ENCODE measurements around the gene PELI1. TPM values are rescaled to one million over a fixed set of nuclear protein-coding genes. Genes with fewer than 3 reads are reported as not detected.

Gene PELI1
- total and polyA plus RNA-seq, 2 donors from 2014 or later, result 4.6 to 36.9 TPM

- intact Hi-C loops (cut with DNase I), result no loop called here
- FAIRE-seq (no peak), DNase-seq (no peak)
Observed at GRCh38 chr2:64186699-64187605, 42.7 kb upstream of the PELI1 start.

GRCh38 chr2:64179582-64180321, 35.5 kb upstream of the PELI1 start:
- no peak overlapping the region for H3K27ac ChIP-seq (ENCODE audit: low read depth in 2 of 2, low read length in 2 of 2)
- no peaks in the 10 kb centered on the region for H3K36me3 ChIP-seq (ENCODE audit: control insufficient read depth in 2 of 3, insufficient read depth in 3 of 3, low read length in 3 of 3)
- no peaks in the 10 kb centered on the region for H3K4me1 ChIP-seq (ENCODE audit: control insufficient read depth in 2 of 3, insufficient read depth in 2 of 3, low read depth in 1 of 3, low read length in 3 of 3)
- H3K9me3 ChIP-seq (ENCODE audit: control insufficient read depth in 2 of 3, insufficient read depth in 1 of 3, low read length in 3 of 3), result no peaks in the 10 kb centered on the region
- FAIRE-seq (no peak), DNase-seq (no peak)
- no peak for TF ChIP-seq CTCF (IDR thresholded peaks at IDR 0.05; ENCODE audit: borderline replicate concordance, extremely low read depth, insufficient read depth)
- H3K27me3 ChIP-seq (ENCODE audit: control insufficient read depth, insufficient read depth, low read length), result no peaks in the 10 kb centered on the region
- H3K4me3 ChIP-seq (ENCODE audit: low read length in 3 of 3), result no peak overlapping the region
- intact Hi-C loops (cut with DNase I), result no loop called here
- no peak overlapping the region for H3K9ac ChIP-seq (ENCODE audit: low read length in 3 of 3)

More at GRCh38 chr2:64186699-64187605, 42.7 kb upstream of the PELI1 start:
- no peaks in the 10 kb centered on the region for H3K9me3 ChIP-seq (ENCODE audit: control insufficient read depth in 2 of 3, insufficient read depth in 1 of 3, low read length in 3 of 3)
- TF ChIP-seq CTCF (IDR thresholded peaks at IDR 0.05; ENCODE audit: borderline replicate concordance, extremely low read depth, insufficient read depth), result no peak
- no peak overlapping the region for H3K4me3 ChIP-seq (ENCODE audit: low read length in 3 of 3)
- no peak overlapping the region for H3K27ac ChIP-seq (ENCODE audit: low read depth in 2 of 2, low read length in 2 of 2)
- no peaks in the 10 kb centered on the region for H3K36me3 ChIP-seq (ENCODE audit: control insufficient read depth in 2 of 3, insufficient read depth in 3 of 3, low read length in 3 of 3)
- H3K27me3 ChIP-seq (ENCODE audit: control insufficient read depth, insufficient read depth, low read length), result no peaks in the 10 kb centered on the region
- no peaks in the 10 kb centered on the region for H3K4me1 ChIP-seq (ENCODE audit: control insufficient read depth in 2 of 3, insufficient read depth in 2 of 3, low read depth in 1 of 3, low read length in 3 of 3)
- no peak overlapping the region for H3K9ac ChIP-seq (ENCODE audit: low read length in 3 of 3)

- TF ChIP-seq CTCF (IDR thresholded peaks at IDR 0.05; ENCODE audit: borderline replicate concordance, extremely low read depth, insufficient read depth), result no peak
- Histone ChIP-seq H3K9me3 (ENCODE audit: control insufficient read depth in 2 of 3, insufficient read depth in 1 of 3, low read length in 3 of 3) (no peaks in the 10 kb centered on the region), H3K36me3 (ENCODE audit: control insufficient read depth in 2 of 3, insufficient read depth in 3 of 3, low read length in 3 of 3) (no peaks in the 10 kb centered on the region), H3K4me3 (ENCODE audit: low read length in 3 of 3) (no peak overlapping the region), H3K9ac (ENCODE audit: low read length in 3 of 3) (no peak overlapping the region), H3K4me1 (ENCODE audit: control insufficient read depth in 2 of 3, insufficient read depth in 2 of 3, low read depth in 1 of 3, low read length in 3 of 3) (no peaks in the 10 kb centered on the region), H3K27ac (ENCODE audit: low read depth in 2 of 2, low read length in 2 of 2) (no peak overlapping the region), H3K27me3 (ENCODE audit: control insufficient read depth, insufficient read depth, low read length) (no peaks in the 10 kb centered on the region)
- DNase-seq (no peak), FAIRE-seq (no peak)
- intact Hi-C loops (cut with DNase I), result no loop called here
Observed at GRCh38 chr2:64177315-64177714, 33.1 kb upstream of the PELI1 start.
